Fibroblast of pulmonary artery (primary cell): Measurements from ENCODE around the gene AHCYL1.
"Not testable (repeated sequence)": the region's sequence is repeated elsewhere in the genome, so short reads cannot be mapped to it uniquely, and the experiment has no call there.

Experiments
- DNase-seq: peaks from one replicate; pipeline ENCODE4 v3.0.0-alpha.2; 2010; ENCODE audit warnings: low read depth
- H3K4me3 ChIP-seq: replicated peaks from 2 replicates; pipeline ENCODE4 v1.5.1; 2011; ENCODE audit warnings: low read depth, mild to moderate bottlenecking, control low read depth, low read length, moderate library complexity
- TF ChIP-seq, protein P1 (sequence below): IDR thresholded peaks from 2 replicates; pipeline ENCODE4 v1.5.1; 2011; ENCODE audit warnings: mild to moderate bottlenecking, control low read depth, low read length, inconsistent platforms; ENCODE audit errors: missing control alignments

Gene AHCYL1

DNA sequence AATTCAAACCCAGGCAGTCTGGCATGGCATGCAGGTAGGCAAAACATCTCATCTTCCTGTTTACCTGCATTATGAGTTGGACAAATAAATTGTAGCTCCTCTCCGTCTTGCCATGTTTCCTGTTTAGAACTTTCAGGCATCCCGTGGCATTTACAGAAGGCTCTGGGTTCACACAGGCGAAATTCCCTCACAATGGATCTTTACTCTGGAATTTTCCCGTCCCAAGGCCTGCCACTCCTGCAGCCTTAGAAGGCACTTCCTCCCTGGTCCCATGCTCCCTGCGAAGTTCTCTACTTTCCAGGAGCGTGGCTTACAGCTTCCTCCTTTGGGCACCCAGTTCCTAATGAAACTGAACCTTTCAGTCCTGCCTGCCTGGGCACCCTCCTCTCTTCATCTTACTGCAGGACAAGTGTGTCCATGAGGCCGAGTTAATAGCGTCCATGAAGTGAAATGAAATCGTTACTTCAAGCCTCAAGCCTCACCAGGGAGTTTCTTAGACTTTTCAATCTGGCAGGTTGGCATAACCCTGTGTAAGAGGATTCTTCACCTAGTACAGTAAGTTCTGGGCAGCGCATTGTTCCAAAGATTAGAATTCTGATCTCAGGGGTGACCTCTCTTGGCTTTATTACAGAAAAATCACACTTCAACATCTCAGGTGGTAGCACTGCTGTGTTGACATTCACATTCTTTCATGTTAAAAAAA lies 36.8 kb upstream of the AHCYL1 start:
- TF ChIP-seq, protein P1, sequence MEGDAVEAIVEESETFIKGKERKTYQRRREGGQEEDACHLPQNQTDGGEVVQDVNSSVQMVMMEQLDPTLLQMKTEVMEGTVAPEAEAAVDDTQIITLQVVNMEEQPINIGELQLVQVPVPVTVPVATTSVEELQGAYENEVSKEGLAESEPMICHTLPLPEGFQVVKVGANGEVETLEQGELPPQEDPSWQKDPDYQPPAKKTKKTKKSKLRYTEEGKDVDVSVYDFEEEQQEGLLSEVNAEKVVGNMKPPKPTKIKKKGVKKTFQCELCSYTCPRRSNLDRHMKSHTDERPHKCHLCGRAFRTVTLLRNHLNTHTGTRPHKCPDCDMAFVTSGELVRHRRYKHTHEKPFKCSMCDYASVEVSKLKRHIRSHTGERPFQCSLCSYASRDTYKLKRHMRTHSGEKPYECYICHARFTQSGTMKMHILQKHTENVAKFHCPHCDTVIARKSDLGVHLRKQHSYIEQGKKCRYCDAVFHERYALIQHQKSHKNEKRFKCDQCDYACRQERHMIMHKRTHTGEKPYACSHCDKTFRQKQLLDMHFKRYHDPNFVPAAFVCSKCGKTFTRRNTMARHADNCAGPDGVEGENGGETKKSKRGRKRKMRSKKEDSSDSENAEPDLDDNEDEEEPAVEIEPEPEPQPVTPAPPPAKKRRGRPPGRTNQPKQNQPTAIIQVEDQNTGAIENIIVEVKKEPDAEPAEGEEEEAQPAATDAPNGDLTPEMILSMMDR: no peak
- no peak for DNase-seq
- no peak overlapping the region for H3K4me3 ChIP-seq

DNA sequence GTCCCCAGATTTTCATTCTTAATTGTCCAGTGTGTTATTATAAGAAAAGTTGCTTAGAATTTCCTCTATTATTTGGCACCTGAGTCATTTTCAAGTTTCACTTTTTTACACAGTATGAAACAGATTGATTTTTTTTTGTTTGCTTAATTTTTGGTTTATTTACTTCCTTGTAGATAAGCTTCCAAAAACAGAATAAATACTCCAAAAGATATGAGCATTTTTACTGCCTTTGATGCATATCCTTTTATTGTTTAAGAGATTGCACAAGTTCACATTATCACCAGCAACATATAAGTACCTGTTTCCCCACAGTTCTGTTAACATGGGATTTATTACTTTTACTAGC lies 36.3 kb upstream of the AHCYL1 start:
- H3K4me3 ChIP-seq: no peak overlapping the region
- no peak for DNase-seq
- TF ChIP-seq, protein P1: no peak

DNA sequence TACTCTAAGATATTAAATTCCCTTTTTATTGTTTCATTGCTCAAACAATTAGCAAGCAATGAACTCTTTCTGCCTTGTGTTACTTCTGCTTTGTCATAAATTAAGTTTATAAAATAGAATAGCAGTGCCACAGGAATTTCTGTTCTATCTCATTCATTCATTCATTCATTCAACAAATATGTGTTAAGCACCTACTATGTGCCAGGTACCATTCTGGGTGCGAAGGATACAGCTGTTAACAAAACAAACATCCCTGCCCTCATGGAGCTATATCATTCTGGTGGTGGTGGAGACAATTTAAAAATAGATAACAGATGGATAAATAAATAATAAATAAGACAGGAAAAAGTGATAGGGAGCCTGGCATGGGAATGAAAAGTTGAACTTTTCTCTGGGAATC lies 34.5 kb upstream of the AHCYL1 start:
- H3K4me3 ChIP-seq: no peak overlapping the region
- TF ChIP-seq, protein P1: no peak
- DNase-seq: no peak

DNA sequence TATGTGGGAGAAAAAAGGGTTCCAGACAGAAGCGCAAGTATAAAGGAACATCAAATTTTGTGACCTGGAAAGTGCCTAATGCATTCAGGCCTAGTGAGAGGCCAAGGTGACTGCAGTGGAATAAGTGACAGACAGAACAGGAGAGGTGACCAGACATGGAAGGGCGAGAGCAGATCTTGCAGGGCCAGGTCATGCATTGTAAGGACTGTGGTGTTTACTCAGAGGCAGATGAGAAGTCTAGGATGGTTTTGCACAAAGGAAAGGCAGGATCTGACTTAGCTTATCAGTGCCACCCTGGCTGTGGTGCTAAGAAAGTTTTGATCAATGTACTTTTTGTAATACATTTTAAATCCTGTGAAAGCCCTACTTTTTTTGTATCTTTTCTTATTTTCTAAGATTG lies 34.1 kb upstream of the AHCYL1 start:
- TF ChIP-seq, protein P1: no peak
- no peak overlapping the region for H3K4me3 ChIP-seq
- no peak for DNase-seq

DNA sequence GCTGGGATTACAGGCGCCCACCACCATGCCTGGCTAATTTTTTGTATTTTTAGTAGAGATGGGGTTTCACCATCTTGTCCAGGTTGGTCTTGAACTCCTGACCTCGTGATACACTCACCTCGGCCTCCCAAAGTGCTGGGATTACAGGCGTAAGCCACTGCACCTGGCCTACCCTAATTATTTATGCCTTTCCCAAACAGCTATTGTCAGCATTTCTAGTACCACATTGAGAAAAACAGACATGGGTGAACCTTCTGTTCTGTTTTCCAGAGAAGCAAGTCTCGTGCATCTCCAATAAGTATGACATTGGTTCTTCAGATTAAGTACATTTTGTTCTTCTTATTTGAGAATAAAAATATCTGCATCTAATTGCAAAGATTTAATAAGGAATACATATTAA lies 33.1 kb upstream of the AHCYL1 start:
- not testable (repeated sequence) for DNase-seq, H3K4me3 ChIP-seq

DNA sequence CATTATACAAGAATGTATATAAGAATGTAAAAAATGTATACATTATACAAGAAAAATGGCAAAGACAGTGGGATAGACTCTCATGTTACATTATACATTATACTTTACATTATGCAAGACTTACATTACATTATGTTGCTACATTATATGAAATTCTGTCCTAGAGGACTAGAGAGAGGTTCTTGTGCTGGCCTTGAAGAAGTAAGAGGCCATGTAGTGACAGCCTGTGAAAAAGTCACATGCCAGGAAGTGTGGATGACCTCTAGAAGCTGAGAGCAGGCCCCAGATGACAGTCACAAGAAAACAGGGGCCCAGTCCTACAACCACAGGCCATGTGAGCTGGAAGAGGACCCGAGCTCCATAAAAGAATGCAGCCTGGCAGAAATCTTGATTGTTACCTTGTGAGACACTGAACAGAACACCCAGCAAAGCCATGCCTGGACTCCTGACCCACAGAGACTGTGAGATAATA lies 30.5 kb upstream of the AHCYL1 start:
- no peak for DNase-seq
- no peak overlapping the region for H3K4me3 ChIP-seq

DNA sequence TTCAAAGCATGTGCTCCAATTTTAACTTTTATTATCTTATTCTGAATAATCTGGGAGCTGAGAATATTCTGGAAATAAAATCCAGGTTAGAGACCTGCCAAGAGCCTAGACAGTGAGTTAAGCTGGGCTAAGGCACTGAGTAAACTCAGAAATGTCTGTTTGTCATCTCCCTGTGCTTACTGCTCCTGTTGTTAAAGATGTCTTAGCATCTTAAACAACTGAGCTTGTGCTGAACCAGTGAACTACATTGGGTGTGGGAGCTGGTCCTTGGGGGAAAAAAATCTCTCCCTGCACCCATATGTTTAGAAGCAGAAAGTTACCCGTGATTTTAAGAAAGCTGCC lies 25.0 kb upstream of the AHCYL1 start:
- no peak overlapping the region for H3K4me3 ChIP-seq
- DNase-seq: no peak
- TF ChIP-seq, protein P1: no peak

More for the DNA sequence above, 30.5 kb upstream of the AHCYL1 start:
- TF ChIP-seq, protein P1: no peak
